Osteocyte (in vitro differentiated cells): Measurements from ENCODE around the gene ACOXL. TPM values are rescaled to one million over a fixed set of nuclear protein-coding genes. Genes with fewer than 3 reads are reported as not detected.
A peak's percentile ranks its signal among the peaks of the same experiment; 100 is the strongest.

Experiments used
- DNase-seq: peaks from one replicate; pipeline ENCODE4 v3.0.0; 2021; ENCODE audit warnings: mixed read lengths; ENCODE audit not compliant: unreplicated experiment; ENCODE audit errors: extremely low spot score
- H3K27ac Mint-ChIP-seq: one replicate; pipeline ENCODE4 v1.8.0; 2021; ENCODE audit warnings: mild to moderate bottlenecking, mixed read lengths; ENCODE audit not compliant: unreplicated experiment
- H3K27me3 Mint-ChIP-seq: one replicate; pipeline ENCODE4 v1.8.0; 2021; ENCODE audit warnings: mixed read lengths; ENCODE audit not compliant: unreplicated experiment
- H3K36me3 Mint-ChIP-seq: one replicate; pipeline ENCODE4 v1.8.0; 2021; ENCODE audit warnings: mixed read lengths; ENCODE audit not compliant: unreplicated experiment
- H3K4me1 Mint-ChIP-seq: one replicate; pipeline ENCODE4 v1.8.0; 2021; ENCODE audit warnings: mixed read lengths; ENCODE audit not compliant: unreplicated experiment
- H3K4me3 Mint-ChIP-seq: one replicate; pipeline ENCODE4 v1.8.0; 2021; ENCODE audit warnings: mild to moderate bottlenecking, moderate library complexity, mixed read lengths; ENCODE audit not compliant: unreplicated experiment
- H3K9me3 Mint-ChIP-seq: one replicate; pipeline ENCODE4 v1.8.0; 2021; ENCODE audit warnings: mixed read lengths; ENCODE audit not compliant: unreplicated experiment
- CTCF ChIP-seq: fragments of 200-600 bp; sonication (generic); IDR thresholded peaks from 2 replicates; pipeline ENCODE4 v1.5.0; 2021; ENCODE audit warnings: antibody characterized with exemption, mild to moderate bottlenecking, moderate library complexity
- total RNA-seq: library from RNA; stranded (reverse); gene quantifications from 2 replicates; pipeline ENCODE4 v1.2.1, GENCODE V29; 2021

ACOXL gene
- total RNA-seq, 1 donor from 2014 or later: not detected

- H3K27ac Mint-ChIP-seq: no peak overlapping the region
- peaks cover 58% of the 10 kb centered on the region for H3K27me3 Mint-ChIP-seq
- no peak for TF ChIP-seq CTCF
- DNase-seq: peak; percentile 34
- peaks cover 7% of the 10 kb centered on the region for H3K4me1 Mint-ChIP-seq
- H3K9me3 Mint-ChIP-seq: peaks cover 10% of the 10 kb centered on the region
- no peak overlapping the region for H3K4me3 Mint-ChIP-seq
- H3K36me3 Mint-ChIP-seq: no peaks in the 10 kb centered on the region
Measured at GRCh38 chr2:110768591-110768990, 36.2 kb downstream of the ACOXL start.

GRCh38 chr2:110770404-110770958, 38.1 kb downstream of the ACOXL start:
- DNase-seq: no peak
- H3K4me1 Mint-ChIP-seq: peaks cover 7% of the 10 kb centered on the region
- H3K27me3 Mint-ChIP-seq: peaks cover 57% of the 10 kb centered on the region
- no peak overlapping the region for H3K27ac Mint-ChIP-seq
- TF ChIP-seq CTCF: no peak
- H3K4me3 Mint-ChIP-seq: peak overlapping the region; percentile 56
- H3K36me3 Mint-ChIP-seq: no peaks in the 10 kb centered on the region
- H3K9me3 Mint-ChIP-seq: peaks cover 7% of the 10 kb centered on the region

GRCh38 chr2:110770959-110771431, 38.6 kb downstream of the ACOXL start:
- peaks cover 54% of the 10 kb centered on the region for H3K27me3 Mint-ChIP-seq
- no peak overlapping the region for H3K27ac Mint-ChIP-seq
- H3K4me3 Mint-ChIP-seq: peak overlapping the region; percentile 56

GRCh38 chr2:110771547-110772382, 39.4 kb downstream of the ACOXL start:
- no peak overlapping the region for H3K27ac Mint-ChIP-seq
- H3K36me3 Mint-ChIP-seq: no peaks in the 10 kb centered on the region
- H3K4me1 Mint-ChIP-seq: peaks cover 7% of the 10 kb centered on the region
- H3K9me3 Mint-ChIP-seq: no peaks in the 10 kb centered on the region
- TF ChIP-seq CTCF: no peak
- no peak for DNase-seq
- H3K4me3 Mint-ChIP-seq: no peak overlapping the region
- H3K27me3 Mint-ChIP-seq: peaks cover 58% of the 10 kb centered on the region

More at GRCh38 chr2:110770959-110771431, 38.6 kb downstream of the ACOXL start:
- H3K4me1 Mint-ChIP-seq: peaks cover 7% of the 10 kb centered on the region
- H3K9me3 Mint-ChIP-seq: peaks cover 2% of the 10 kb centered on the region
- TF ChIP-seq CTCF: no peak
- no peaks in the 10 kb centered on the region for H3K36me3 Mint-ChIP-seq
- peak; percentile 57 for DNase-seq

DNA sequence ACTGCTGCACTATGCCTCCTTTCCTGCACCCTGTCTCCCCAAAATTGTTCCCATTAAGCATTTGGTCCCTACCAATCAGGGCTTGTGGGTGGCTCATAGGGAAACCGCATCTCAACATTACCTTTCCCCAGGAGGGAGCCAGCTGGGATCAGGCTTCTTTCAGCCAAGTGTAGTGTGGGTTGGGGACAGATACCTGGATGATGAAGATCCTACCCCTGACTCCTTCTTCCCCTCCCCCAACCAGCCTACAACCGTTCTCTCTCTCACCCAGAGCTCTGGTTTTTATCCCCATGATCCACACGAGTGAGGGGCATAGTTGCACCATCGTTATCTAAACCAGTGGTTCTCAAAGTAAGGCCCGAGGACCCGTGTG, 40.0 kb downstream of the ACOXL start:
- Mint-ChIP-seq H3K27me3 (peaks cover 61% of the 10 kb centered on the region), H3K36me3 (no peaks in the 10 kb centered on the region), H3K4me3 (no peak overlapping the region), H3K27ac (no peak overlapping the region), H3K9me3 (no peaks in the 10 kb centered on the region), H3K4me1 (peaks cover 7% of the 10 kb centered on the region)
- no peak for TF ChIP-seq CTCF
- DNase-seq: no peak
